GM23338 (cell line): Measurements from ENCODE around the gene PSMC3. TPM values are rescaled to one million over a fixed set of nuclear protein-coding genes. Genes with fewer than 3 reads are reported as not detected.

ENCODE experiments used
- ATAC-seq: fragments of 200-7000 bp; cut with Tn5 transposase; 3 replicates; pipeline ENCODE4 v1.9.1; 2020
- DNase-seq: peaks from one replicate; pipeline ENCODE4 v3.0.0-alpha.2; 2015; ENCODE audit warnings: low spot score
- H2AFZ ChIP-seq: fragments of 200-600 bp; sonication (generic); 2 replicates; pipeline ENCODE4 v1.8.0; 2016; ENCODE audit warnings: antibody characterized with exemption, mild to moderate bottlenecking, moderate library complexity
- H3F3A ChIP-seq: fragments of 200-600 bp; sonication (generic); replicated peaks from 2 replicates; pipeline ENCODE4 v1.8.0; 2017; ENCODE audit warnings: antibody characterized with exemption, mixed run types, low read depth
- H3K27ac ChIP-seq: fragments of 200-600 bp; sonication (generic); 2 replicates; pipeline ENCODE4 v1.6.1; 2016; ENCODE audit warnings: low read depth
- H3K27me3 ChIP-seq: fragments of 200-600 bp; sonication (generic); 2 replicates; pipeline ENCODE4 v1.8.0; 2016; ENCODE audit warnings: mild to moderate bottlenecking, mixed run types, moderate library complexity; ENCODE audit not compliant: insufficient read depth
- H3K36me3 ChIP-seq: fragments of 200-600 bp; sonication (generic); 2 replicates; pipeline ENCODE4 v1.8.0; 2016; ENCODE audit warnings: mild to moderate bottlenecking; ENCODE audit not compliant: insufficient read depth
- H3K4me1 ChIP-seq: fragments of 200-600 bp; sonication (generic); 2 replicates; pipeline ENCODE4 v1.8.0; 2016; ENCODE audit warnings: mild to moderate bottlenecking, moderate library complexity; ENCODE audit not compliant: insufficient read depth
- H3K4me2 ChIP-seq: fragments of 200-600 bp; sonication (generic); 2 replicates; pipeline ENCODE4 v1.7.1; 2017; ENCODE audit warnings: mixed run types
- H3K4me3 ChIP-seq: fragments of 200-600 bp; sonication (generic); 2 replicates; pipeline ENCODE4 v1.6.1; 2016; ENCODE audit warnings: mixed run types
- H3K79me2 ChIP-seq: fragments of 200-600 bp; sonication (generic); replicated peaks from 2 replicates; pipeline ENCODE4 v1.8.0; 2017; ENCODE audit warnings: mild to moderate bottlenecking; ENCODE audit not compliant: insufficient read depth
- H3K9me2 ChIP-seq: fragments of 200-600 bp; sonication (generic); 2 replicates; pipeline ENCODE4 v1.8.0; 2017; ENCODE audit not compliant: insufficient read depth
- H4K20me1 ChIP-seq: fragments of 200-600 bp; sonication (generic); replicated peaks from 2 replicates; pipeline ENCODE4 v1.8.0; 2017; ENCODE audit warnings: mild to moderate bottlenecking; ENCODE audit not compliant: insufficient read depth
- H3K27ac Mint-ChIP-seq: 2 replicates; pipeline ENCODE4 v1.8.0; 2020; ENCODE audit warnings: inconsistent platforms, mild to moderate bottlenecking, moderate library complexity, mixed read lengths
- H3K27me3 Mint-ChIP-seq: 3 replicates; pipeline ENCODE4 v1.8.0; 2022; ENCODE audit warnings: low read depth, mild to moderate bottlenecking, moderate library complexity, mixed read lengths, inconsistent platforms; ENCODE audit not compliant: insufficient read depth, poor library complexity
- H3K36me3 Mint-ChIP-seq: 3 replicates; pipeline ENCODE4 v1.8.0; 2021; ENCODE audit warnings: low read depth, mild to moderate bottlenecking, inconsistent platforms, moderate library complexity, mixed read lengths
- H3K4me1 Mint-ChIP-seq: 3 replicates; pipeline ENCODE4 v1.8.0; 2020; ENCODE audit warnings: mild to moderate bottlenecking, inconsistent platforms, mixed read lengths
- H3K4me3 Mint-ChIP-seq: 3 replicates; pipeline ENCODE4 v1.8.0; 2021; ENCODE audit warnings: moderate library complexity, mild to moderate bottlenecking, inconsistent platforms, mixed read lengths
- H3K9me3 Mint-ChIP-seq: 3 replicates; pipeline ENCODE4 v1.8.0; 2020; ENCODE audit warnings: moderate library complexity, mild to moderate bottlenecking, inconsistent platforms, mixed read lengths
- EZH2 ChIP-seq: fragments of 200-600 bp; sonication (generic); IDR thresholded peaks from one replicate; pipeline ENCODE4 v1.8.0; 2017; ENCODE audit warnings: antibody characterized with exemption, mild to moderate bottlenecking, low read depth; ENCODE audit not compliant: unreplicated experiment
- EZH2phosphoT487 ChIP-seq: fragments of 200-600 bp; sonication (generic); IDR thresholded peaks from one replicate; pipeline ENCODE4 v1.8.1; 2018; ENCODE audit warnings: antibody characterized with exemption; ENCODE audit not compliant: unreplicated experiment
- JUNB ChIP-seq: IDR thresholded peaks from one replicate; pipeline ENCODE4 v1.6.1; 2016; ENCODE audit warnings: antibody characterized with exemption; ENCODE audit not compliant: unreplicated experiment
- NANOG ChIP-seq: IDR thresholded peaks from 2 replicates; pipeline ENCODE4 v1.6.1; 2016; ENCODE audit warnings: antibody characterized with exemption, borderline replicate concordance
- POLR2AphosphoS5 ChIP-seq: IDR thresholded peaks from 2 replicates; pipeline ENCODE4 v1.6.1; 2016; ENCODE audit warnings: antibody characterized with exemption, low read depth
- ZNF114 ChIP-seq: fragments of 250-450 bp; sonication (Bioruptor Pico); IDR thresholded peaks from 2 replicates; pipeline ENCODE4 v1.5.0; 2020; ENCODE audit warnings: mild to moderate bottlenecking, moderate library complexity
- ZNF331 ChIP-seq: fragments of 250-450 bp; sonication (Bioruptor Pico); IDR thresholded peaks from 2 replicates; pipeline ENCODE4 v1.5.0; 2020; ENCODE audit warnings: low read depth, mild to moderate bottlenecking, moderate library complexity
- polyA plus RNA-seq: library from polyadenylated mRNA; unstranded; fragments of >200 nt; fragmentation: Nextera tagmentation; extraction: Ambion mirVana; gene quantifications from 2 replicates; pipeline ENCODE4 v1.2.1, GENCODE V29; 2016
- total RNA-seq: library from RNA; depleted of rRNA; stranded (reverse); fragments of >200 nt; shearing (Covaris generic); gene quantifications from 2 replicates; pipeline ENCODE4 v1.2.3, GENCODE V29; 2014
- TF ChIP-seq, protein P1 (sequence below): IDR thresholded peaks from 2 replicates; pipeline ENCODE4 v1.6.1; 2016; ENCODE audit warnings: antibody characterized with exemption
- TF ChIP-seq, protein P2 (sequence below): fragments of 250-450 bp; sonication (Bioruptor Pico); IDR thresholded peaks from 2 replicates; pipeline ENCODE4 v1.5.0; 2020; ENCODE audit warnings: mild to moderate bottlenecking, moderate library complexity
- TF ChIP-seq, protein P3 (sequence below): IDR thresholded peaks from one replicate; pipeline ENCODE4 v1.6.1; 2018; ENCODE audit warnings: antibody characterized with exemption; ENCODE audit not compliant: unreplicated experiment

PSMC3 gene
- total and polyA plus RNA-seq, 2 experiments from 2014 or later = 147 to 190 TPM

DNA sequence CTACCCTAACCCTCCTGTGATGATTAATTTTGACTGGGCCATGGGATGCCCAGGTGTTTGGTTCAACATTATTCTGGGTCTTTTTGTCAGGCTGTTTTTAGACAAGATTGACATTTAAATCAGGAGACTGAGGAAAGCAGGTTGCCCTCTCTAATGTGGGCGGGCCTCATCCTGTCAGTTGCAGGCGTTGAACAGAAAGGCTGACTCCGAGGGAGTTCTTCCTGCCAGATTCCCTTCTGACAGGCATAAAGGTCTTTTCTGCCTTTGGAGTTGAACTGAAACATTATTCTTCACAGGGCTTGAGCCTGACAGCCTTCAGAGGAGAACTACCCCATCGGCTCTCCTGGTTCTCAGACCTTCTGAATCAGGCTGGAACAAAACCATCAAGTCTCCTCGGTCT is 4.3 kb upstream of the PSMC3 start:
- no peak overlapping the region for H3K4me2 ChIP-seq
- H3K79me2 ChIP-seq = peaks cover 5% of the 10 kb centered on the region
- H3F3A ChIP-seq = no peaks in the 10 kb centered on the region
- peaks cover 8% of the 10 kb centered on the region for H3K36me3 Mint-ChIP-seq
- DNase-seq (no peak), ATAC-seq (no peak)
- no peaks in the 10 kb centered on the region for H4K20me1 ChIP-seq
- H3K4me3 ChIP-seq = no peak overlapping the region
- H3K27ac ChIP-seq = no peak overlapping the region
- H2AFZ ChIP-seq = no peak overlapping the region
- H3K4me1 ChIP-seq = peaks cover under 1% of the 10 kb centered on the region; the same call in 1 of the 2 replicates
- H3K36me3 ChIP-seq = no peaks in the 10 kb centered on the region
- no peak overlapping the region for H3K4me3 Mint-ChIP-seq
- H3K4me1 Mint-ChIP-seq = peaks cover 2% of the 10 kb centered on the region; the same call in 2 of the 3 replicates
- TF ChIP-seq JUNB (no peak), ZNF331 (CRISPR knock-in tag) (no peak), EZH2 (no peak)
- TF ChIP-seq, protein P1, sequence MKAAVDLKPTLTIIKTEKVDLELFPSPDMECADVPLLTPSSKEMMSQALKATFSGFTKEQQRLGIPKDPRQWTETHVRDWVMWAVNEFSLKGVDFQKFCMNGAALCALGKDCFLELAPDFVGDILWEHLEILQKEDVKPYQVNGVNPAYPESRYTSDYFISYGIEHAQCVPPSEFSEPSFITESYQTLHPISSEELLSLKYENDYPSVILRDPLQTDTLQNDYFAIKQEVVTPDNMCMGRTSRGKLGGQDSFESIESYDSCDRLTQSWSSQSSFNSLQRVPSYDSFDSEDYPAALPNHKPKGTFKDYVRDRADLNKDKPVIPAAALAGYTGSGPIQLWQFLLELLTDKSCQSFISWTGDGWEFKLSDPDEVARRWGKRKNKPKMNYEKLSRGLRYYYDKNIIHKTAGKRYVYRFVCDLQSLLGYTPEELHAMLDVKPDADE = no peak
- H3K9me3 Mint-ChIP-seq = no peaks in the 10 kb centered on the region
- no peak overlapping the region for H3K27ac Mint-ChIP-seq
- H3K27me3 ChIP-seq = no peaks in the 10 kb centered on the region
- no peaks in the 10 kb centered on the region for H3K9me2 ChIP-seq
- H3K27me3 Mint-ChIP-seq = peaks cover 9% of the 10 kb centered on the region

DNA sequence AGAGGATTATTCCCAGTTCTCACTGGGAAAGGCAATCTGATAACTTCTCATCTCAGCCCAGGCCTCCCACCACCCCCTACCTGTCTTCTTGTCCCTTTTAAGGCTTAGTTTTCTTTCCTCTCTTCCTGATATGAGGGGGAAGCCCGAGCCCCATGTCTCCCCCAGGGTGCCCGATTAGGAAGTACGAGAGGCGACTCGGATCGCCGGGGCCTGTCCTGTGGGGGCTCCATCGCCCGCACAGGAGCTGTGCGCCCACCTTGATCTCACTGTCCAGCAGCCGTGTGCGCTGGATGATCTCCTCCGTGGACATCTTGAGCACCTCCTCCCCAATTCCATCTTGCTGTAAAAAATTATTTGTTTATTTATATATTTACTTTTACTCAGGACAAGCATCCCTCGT is 628 bp downstream of the PSMC3 start:
- peak overlapping the region; percentile 100 for H3K4me3 Mint-ChIP-seq
- H3K79me2 ChIP-seq = peaks cover 16% of the 10 kb centered on the region
- H3K27me3 ChIP-seq = no peaks in the 10 kb centered on the region
- peaks cover 12% of the 10 kb centered on the region for H3K36me3 ChIP-seq
- H3K27ac Mint-ChIP-seq = peak overlapping the region; percentile 100
- no peaks in the 10 kb centered on the region for H3K9me3 Mint-ChIP-seq
- H3K4me3 ChIP-seq = peak overlapping the region; percentile 77
- no peaks in the 10 kb centered on the region for H3K9me2 ChIP-seq
- peak overlapping the region; percentile 82; the same call in 1 of the 2 replicates for H3K27ac ChIP-seq
- H3K4me2 ChIP-seq = peak overlapping the region; percentile 99
- peaks cover 56% of the 10 kb centered on the region for H3K36me3 Mint-ChIP-seq
- H3K27me3 Mint-ChIP-seq = peaks cover 18% of the 10 kb centered on the region
- H3F3A ChIP-seq = peaks cover 7% of the 10 kb centered on the region; the same call in 1 of the 2 replicates
- ATAC-seq (peak; percentile 7; the same call in 2 of the 3 replicates), DNase-seq (no peak)
- no peaks in the 10 kb centered on the region for H4K20me1 ChIP-seq
- peaks cover 7% of the 10 kb centered on the region for H3K4me1 Mint-ChIP-seq
- H2AFZ ChIP-seq = peak overlapping the region; percentile 91
- peaks cover 6% of the 10 kb centered on the region for H3K4me1 ChIP-seq
- TF ChIP-seq NANOG = no peak
- TF ChIP-seq EZH2phosphoT487 = no peak
- no peak for TF ChIP-seq POLR2AphosphoS5
- TF ChIP-seq, protein P2, sequence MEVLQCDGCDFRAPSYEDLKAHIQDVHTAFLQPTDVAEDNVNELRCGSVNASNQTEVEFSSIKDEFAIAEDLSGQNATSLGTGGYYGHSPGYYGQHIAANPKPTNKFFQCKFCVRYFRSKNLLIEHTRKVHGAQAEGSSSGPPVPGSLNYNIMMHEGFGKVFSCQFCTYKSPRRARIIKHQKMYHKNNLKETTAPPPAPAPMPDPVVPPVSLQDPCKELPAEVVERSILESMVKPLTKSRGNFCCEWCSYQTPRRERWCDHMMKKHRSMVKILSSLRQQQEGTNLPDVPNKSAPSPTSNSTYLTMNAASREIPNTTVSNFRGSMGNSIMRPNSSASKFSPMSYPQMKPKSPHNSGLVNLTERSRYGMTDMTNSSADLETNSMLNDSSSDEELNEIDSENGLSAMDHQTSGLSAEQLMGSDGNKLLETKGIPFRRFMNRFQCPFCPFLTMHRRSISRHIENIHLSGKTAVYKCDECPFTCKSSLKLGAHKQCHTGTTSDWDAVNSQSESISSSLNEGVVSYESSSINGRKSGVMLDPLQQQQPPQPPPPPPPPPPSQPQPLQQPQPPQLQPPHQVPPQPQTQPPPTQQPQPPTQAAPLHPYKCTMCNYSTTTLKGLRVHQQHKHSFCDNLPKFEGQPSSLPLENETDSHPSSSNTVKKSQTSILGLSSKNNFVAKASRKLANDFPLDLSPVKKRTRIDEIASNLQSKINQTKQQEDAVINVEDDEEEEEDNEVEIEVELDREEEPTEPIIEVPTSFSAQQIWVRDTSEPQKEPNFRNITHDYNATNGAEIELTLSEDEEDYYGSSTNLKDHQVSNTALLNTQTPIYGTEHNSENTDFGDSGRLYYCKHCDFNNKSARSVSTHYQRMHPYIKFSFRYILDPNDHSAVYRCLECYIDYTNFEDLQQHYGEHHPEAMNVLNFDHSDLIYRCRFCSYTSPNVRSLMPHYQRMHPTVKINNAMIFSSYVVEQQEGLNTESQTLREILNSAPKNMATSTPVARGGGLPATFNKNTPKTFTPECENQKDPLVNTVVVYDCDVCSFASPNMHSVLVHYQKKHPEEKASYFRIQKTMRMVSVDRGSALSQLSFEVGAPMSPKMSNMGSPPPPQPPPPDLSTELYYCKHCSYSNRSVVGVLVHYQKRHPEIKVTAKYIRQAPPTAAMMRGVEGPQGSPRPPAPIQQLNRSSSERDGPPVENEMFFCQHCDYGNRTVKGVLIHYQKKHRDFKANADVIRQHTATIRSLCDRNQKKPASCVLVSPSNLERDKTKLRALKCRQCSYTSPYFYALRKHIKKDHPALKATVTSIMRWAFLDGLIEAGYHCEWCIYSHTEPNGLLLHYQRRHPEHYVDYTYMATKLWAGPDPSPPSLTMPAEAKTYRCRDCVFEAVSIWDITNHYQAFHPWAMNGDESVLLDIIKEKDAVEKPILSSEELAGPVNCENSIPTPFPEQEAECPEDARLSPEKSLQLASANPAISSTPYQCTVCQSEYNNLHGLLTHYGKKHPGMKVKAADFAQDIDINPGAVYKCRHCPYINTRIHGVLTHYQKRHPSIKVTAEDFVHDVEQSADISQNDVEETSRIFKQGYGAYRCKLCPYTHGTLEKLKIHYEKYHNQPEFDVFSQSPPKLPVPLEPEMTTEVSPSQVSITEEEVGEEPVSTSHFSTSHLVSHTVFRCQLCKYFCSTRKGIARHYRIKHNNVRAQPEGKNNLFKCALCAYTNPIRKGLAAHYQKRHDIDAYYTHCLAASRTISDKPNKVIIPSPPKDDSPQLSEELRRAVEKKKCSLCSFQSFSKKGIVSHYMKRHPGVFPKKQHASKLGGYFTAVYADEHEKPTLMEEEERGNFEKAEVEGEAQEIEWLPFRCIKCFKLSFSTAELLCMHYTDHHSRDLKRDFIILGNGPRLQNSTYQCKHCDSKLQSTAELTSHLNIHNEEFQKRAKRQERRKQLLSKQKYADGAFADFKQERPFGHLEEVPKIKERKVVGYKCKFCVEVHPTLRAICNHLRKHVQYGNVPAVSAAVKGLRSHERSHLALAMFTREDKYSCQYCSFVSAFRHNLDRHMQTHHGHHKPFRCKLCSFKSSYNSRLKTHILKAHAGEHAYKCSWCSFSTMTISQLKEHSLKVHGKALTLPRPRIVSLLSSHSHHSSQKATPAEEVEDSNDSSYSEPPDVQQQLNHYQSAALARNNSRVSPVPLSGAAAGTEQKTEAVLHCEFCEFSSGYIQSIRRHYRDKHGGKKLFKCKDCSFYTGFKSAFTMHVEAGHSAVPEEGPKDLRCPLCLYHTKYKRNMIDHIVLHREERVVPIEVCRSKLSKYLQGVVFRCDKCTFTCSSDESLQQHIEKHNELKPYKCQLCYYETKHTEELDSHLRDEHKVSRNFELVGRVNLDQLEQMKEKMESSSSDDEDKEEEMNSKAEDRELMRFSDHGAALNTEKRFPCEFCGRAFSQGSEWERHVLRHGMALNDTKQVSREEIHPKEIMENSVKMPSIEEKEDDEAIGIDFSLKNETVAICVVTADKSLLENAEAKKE = no peak
- TF ChIP-seq ZNF114 (CRISPR knock-in tag) = no peak
- TF ChIP-seq, protein P3, sequence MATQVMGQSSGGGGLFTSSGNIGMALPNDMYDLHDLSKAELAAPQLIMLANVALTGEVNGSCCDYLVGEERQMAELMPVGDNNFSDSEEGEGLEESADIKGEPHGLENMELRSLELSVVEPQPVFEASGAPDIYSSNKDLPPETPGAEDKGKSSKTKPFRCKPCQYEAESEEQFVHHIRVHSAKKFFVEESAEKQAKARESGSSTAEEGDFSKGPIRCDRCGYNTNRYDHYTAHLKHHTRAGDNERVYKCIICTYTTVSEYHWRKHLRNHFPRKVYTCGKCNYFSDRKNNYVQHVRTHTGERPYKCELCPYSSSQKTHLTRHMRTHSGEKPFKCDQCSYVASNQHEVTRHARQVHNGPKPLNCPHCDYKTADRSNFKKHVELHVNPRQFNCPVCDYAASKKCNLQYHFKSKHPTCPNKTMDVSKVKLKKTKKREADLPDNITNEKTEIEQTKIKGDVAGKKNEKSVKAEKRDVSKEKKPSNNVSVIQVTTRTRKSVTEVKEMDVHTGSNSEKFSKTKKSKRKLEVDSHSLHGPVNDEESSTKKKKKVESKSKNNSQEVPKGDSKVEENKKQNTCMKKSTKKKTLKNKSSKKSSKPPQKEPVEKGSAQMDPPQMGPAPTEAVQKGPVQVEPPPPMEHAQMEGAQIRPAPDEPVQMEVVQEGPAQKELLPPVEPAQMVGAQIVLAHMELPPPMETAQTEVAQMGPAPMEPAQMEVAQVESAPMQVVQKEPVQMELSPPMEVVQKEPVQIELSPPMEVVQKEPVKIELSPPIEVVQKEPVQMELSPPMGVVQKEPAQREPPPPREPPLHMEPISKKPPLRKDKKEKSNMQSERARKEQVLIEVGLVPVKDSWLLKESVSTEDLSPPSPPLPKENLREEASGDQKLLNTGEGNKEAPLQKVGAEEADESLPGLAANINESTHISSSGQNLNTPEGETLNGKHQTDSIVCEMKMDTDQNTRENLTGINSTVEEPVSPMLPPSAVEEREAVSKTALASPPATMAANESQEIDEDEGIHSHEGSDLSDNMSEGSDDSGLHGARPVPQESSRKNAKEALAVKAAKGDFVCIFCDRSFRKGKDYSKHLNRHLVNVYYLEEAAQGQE = no peak
- TF ChIP-seq EZH2 = no peak
